KBM-7 (cell line): ENCODE results near the gene CERS1.
A peak's percentile ranks its signal among the peaks of the same experiment; 100 is the strongest.

Experiments
- DNase-seq: peaks from one replicate; pipeline ENCODE4 v3.0.0-alpha.2; 2015
- in situ Hi-C: fragments of 300-500 bp; cut with MboI; formaldehyde crosslinking; loops from 2 replicates; pipeline ENCODE4 v1.14.3; 2020; ENCODE audit warnings: low sequenced_read_pairs, low pct_unique_long_range_greater_than_20kb, mixed read lengths

The CERS1 gene

GRCh38 chr19:18849838-18850400 is 46.0 kb downstream of the CERS1 start:
- in situ Hi-C loops = loop anchor here (25.0 kb wide), 1 partner anchor 388 kb away; no protein-coding TSS in a partner anchor
- no peak for DNase-seq

- DNase-seq = peak; percentile 24
- in situ Hi-C loops = no loop called here
Measured at GRCh38 chr19:18848878-18849661, 46.9 kb downstream of the CERS1 start.

- in situ Hi-C loops = no loop called here
- no peak for DNase-seq
Measured at GRCh38 chr19:18847549-18848463, 48.2 kb downstream of the CERS1 start.

GRCh38 chr19:18846862-18847548 is 49.0 kb downstream of the CERS1 start:
- in situ Hi-C loops = no loop called here
- peak; percentile 68 for DNase-seq

- DNase-seq = no peak
- in situ Hi-C loops = no loop called here
Measured at GRCh38 chr19:18845961-18846360, 50.0 kb downstream of the CERS1 start.

- in situ Hi-C loops = no loop called here
- no peak for DNase-seq
Measured at GRCh38 chr19:18844806-18845329, 51.1 kb downstream of the CERS1 start.

- in situ Hi-C loops = no loop called here
- no peak for DNase-seq
Measured at GRCh38 chr19:18843960-18844359, 52.0 kb downstream of the CERS1 start.

GRCh38 chr19:18842166-18842565 is 53.8 kb downstream of the CERS1 start:
- in situ Hi-C loops = no loop called here
- no peak for DNase-seq

GRCh38 chr19:18841400-18841799 is 54.6 kb downstream of the CERS1 start:
- in situ Hi-C loops = no loop called here
- DNase-seq = no peak

GRCh38 chr19:18840288-18841267 is 55.4 kb downstream of the CERS1 start:
- no peak for DNase-seq
- in situ Hi-C loops = no loop called here

- in situ Hi-C loops = no loop called here
- DNase-seq = no peak
Measured at GRCh38 chr19:18839465-18840287, 56.3 kb downstream of the CERS1 start.

GRCh38 chr19:18834644-18834984 is 61.3 kb downstream of the CERS1 start:
- in situ Hi-C loops = no loop called here

GRCh38 chr19:18833849-18834643 is 61.9 kb downstream of the CERS1 start:
- in situ Hi-C loops = no loop called here
- DNase-seq = peak; percentile 26

More at GRCh38 chr19:18834644-18834984, 61.3 kb downstream of the CERS1 start:
- DNase-seq = no peak

GRCh38 chr19:18833141-18833476 is 62.8 kb downstream of the CERS1 start:
- peak; percentile 10 for DNase-seq
- in situ Hi-C loops = no loop called here

GRCh38 chr19:18832306-18833140 is 63.4 kb downstream of the CERS1 start:
- in situ Hi-C loops = no loop called here
- DNase-seq = peak; percentile 37
